GM12891 (cell line): ENCODE data around the gene IGF2R.

Experiments used
- PAX5 ChIP-seq: IDR thresholded peaks from 2 replicates; pipeline ENCODE4 v1.6.1; 2011; ENCODE audit warnings: low read length, moderate library complexity, mild to moderate bottlenecking; ENCODE audit not compliant: insufficient read depth, severe bottlenecking
- POLR2A ChIP-seq: IDR thresholded peaks from 2 replicates; pipeline ENCODE4 v1.6.1; 2011; ENCODE audit warnings: low read depth, low read length, control low read depth
- POLR2AphosphoS5 ChIP-seq: IDR thresholded peaks from 2 replicates; pipeline ENCODE4 v1.6.1; 2011; ENCODE audit warnings: low read depth, low read length, control low read depth
- TAF1 ChIP-seq: IDR thresholded peaks from 2 replicates; pipeline ENCODE4 v1.6.1; 2011; ENCODE audit warnings: low read depth, low read length, control low read depth

GRCh38 chr6:159966981-159967380, 1.9 kb upstream of the IGF2R start:
- TF ChIP-seq POLR2AphosphoS5 (no peak), POLR2A (no peak), PAX5 (no peak), TAF1 (no peak)
